ENCODE measurements around the gene SRCAP.
A peak's percentile ranks its signal among the peaks of the same experiment; 100 is the strongest.

The SRCAP gene

DNA sequence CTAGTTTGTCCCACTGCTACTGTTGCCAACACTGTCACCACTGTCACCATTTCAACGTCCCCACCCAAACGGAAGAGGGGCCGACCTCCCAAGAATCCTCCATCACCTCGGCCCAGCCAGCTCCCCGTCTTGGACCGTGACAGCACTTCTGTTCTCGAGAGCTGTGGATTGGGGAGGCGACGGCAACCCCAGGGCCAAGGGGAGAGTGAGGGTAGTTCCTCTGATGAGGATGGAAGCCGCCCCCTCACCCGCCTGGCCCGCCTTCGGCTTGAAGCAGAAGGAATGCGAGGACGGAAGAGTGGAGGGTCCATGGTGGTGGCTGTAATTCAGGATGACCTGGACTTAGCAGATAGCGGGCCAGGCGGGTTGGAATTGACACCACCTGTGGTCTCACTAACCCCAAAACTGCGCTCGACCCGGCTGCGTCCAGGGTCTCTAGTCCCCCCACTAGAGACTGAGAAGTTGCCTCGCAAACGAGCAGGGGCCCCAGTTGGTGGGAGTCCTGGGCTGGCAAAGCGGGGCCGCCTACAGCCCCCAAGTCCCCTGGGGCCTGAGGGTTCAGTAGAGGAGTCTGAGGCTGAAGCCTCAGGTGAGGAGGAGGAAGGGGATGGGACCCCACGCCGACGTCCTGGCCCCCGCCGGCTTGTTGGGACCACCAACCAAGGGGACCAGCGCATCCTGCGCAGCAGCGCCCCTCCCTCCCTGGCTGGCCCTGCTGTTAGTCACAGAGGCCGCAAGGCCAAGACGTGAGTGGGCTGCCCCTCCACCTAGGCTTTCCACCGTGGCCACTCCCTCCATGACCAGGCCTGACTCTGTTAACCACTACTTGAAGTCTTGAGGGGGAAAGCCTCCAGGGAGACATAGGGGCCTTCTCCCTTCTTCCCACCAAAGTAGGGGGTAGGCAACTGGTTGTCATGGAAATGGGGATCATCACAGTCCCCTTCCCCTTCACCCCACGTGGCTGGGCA, 40.3 kb downstream of the SRCAP start:
- H3K36me3 ChIP-seq (ENCODE audit: control insufficient read depth, insufficient read depth, low read length) = peaks cover 65% of the 10 kb centered on the region
- H3K4me1 ChIP-seq (ENCODE audit: control insufficient read depth, insufficient read depth, low read length) = peaks cover 7% of the 10 kb centered on the region
- H3K27ac ChIP-seq (ENCODE audit: low read depth, low read length) = no peak overlapping the region
- no peaks in the 10 kb centered on the region for H3K27me3 ChIP-seq (ENCODE audit: control insufficient read depth, insufficient read depth, low read length)
- no peak overlapping the region for H3K4me3 ChIP-seq (ENCODE audit: low read depth, low read length)
- no peak overlapping the region for H3K9ac ChIP-seq (ENCODE audit: low read depth, low read length)
- no peaks in the 10 kb centered on the region for H3K9me3 ChIP-seq (ENCODE audit: control insufficient read depth, insufficient read depth, low read length)

- Histone ChIP-seq H3K4me3 (ENCODE audit: low read depth, low read length) (no peak overlapping the region), H3K9me3 (ENCODE audit: control insufficient read depth, insufficient read depth, low read length) (no peaks in the 10 kb centered on the region), H3K9ac (ENCODE audit: low read depth, low read length) (no peak overlapping the region), H3K36me3 (ENCODE audit: control insufficient read depth, insufficient read depth, low read length) (peaks cover 70% of the 10 kb centered on the region), H3K4me1 (ENCODE audit: control insufficient read depth, insufficient read depth, low read length) (peaks cover 7% of the 10 kb centered on the region), H3K27ac (ENCODE audit: low read depth, low read length) (peak overlapping the region; percentile 65), H3K27me3 (ENCODE audit: control insufficient read depth, insufficient read depth, low read length) (no peaks in the 10 kb centered on the region)
These were observed 41.6 kb downstream of the SRCAP start for GRCh38 chr16:30740364-30741251.

DNA sequence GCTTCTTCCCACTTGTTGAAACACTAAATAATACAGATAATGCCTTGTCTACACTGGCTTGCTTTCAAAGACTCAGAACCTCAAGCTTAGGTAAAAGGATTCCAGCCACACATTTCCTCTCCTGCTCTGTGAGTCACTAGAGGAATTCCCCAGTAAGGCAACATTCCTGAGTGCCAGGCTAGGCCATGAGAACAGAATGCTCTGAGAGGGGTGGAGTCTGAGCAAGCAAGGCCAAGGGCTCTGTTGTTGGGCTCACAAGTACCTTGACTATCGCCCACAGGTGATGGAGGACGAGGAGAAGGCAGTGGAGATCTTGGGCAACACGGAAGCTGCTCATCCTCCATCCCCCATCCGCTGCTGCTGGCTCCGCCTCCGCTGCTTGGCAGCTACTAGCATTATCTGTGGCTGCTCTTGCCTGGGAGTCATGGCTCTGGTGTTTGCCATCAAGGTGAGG, 42.5 kb downstream of the SRCAP start:
- Histone ChIP-seq H3K4me1 (ENCODE audit: control insufficient read depth, insufficient read depth, low read length) (peaks cover 7% of the 10 kb centered on the region), H3K27ac (ENCODE audit: low read depth, low read length) (peak overlapping the region; percentile 65), H3K4me3 (ENCODE audit: low read depth, low read length) (no peak overlapping the region), H3K27me3 (ENCODE audit: control insufficient read depth, insufficient read depth, low read length) (no peaks in the 10 kb centered on the region), H3K9me3 (ENCODE audit: control insufficient read depth, insufficient read depth, low read length) (no peaks in the 10 kb centered on the region), H3K36me3 (ENCODE audit: control insufficient read depth, insufficient read depth, low read length) (peaks cover 62% of the 10 kb centered on the region), H3K9ac (ENCODE audit: low read depth, low read length) (no peak overlapping the region)

- Histone ChIP-seq H3K4me3 (ENCODE audit: low read depth, low read length) (no peak overlapping the region), H3K9me3 (ENCODE audit: control insufficient read depth, insufficient read depth, low read length) (no peaks in the 10 kb centered on the region), H3K36me3 (ENCODE audit: control insufficient read depth, insufficient read depth, low read length) (peaks cover 39% of the 10 kb centered on the region), H3K27me3 (ENCODE audit: control insufficient read depth, insufficient read depth, low read length) (no peaks in the 10 kb centered on the region), H3K27ac (ENCODE audit: low read depth, low read length) (no peak overlapping the region), H3K4me1 (ENCODE audit: control insufficient read depth, insufficient read depth, low read length) (peaks cover 7% of the 10 kb centered on the region), H3K9ac (ENCODE audit: low read depth, low read length) (no peak overlapping the region)
These were observed 44.7 kb downstream of the SRCAP start for GRCh38 chr16:30743716-30744115.

GRCh38 chr16:30744183-30744582, 45.2 kb downstream of the SRCAP start:
- H3K4me1 ChIP-seq (ENCODE audit: control insufficient read depth, insufficient read depth, low read length) = peaks cover 7% of the 10 kb centered on the region
- no peak overlapping the region for H3K27ac ChIP-seq (ENCODE audit: low read depth, low read length)
- H3K9ac ChIP-seq (ENCODE audit: low read depth, low read length) = no peak overlapping the region
- H3K27me3 ChIP-seq (ENCODE audit: control insufficient read depth, insufficient read depth, low read length) = no peaks in the 10 kb centered on the region
- H3K9me3 ChIP-seq (ENCODE audit: control insufficient read depth, insufficient read depth, low read length) = no peaks in the 10 kb centered on the region
- H3K36me3 ChIP-seq (ENCODE audit: control insufficient read depth, insufficient read depth, low read length) = peaks cover 35% of the 10 kb centered on the region
- no peak overlapping the region for H3K4me3 ChIP-seq (ENCODE audit: low read depth, low read length)

GRCh38 chr16:30745082-30745481, 46.1 kb downstream of the SRCAP start:
- Histone ChIP-seq H3K4me3 (ENCODE audit: low read depth, low read length) (no peak overlapping the region), H3K27me3 (ENCODE audit: control insufficient read depth, insufficient read depth, low read length) (no peaks in the 10 kb centered on the region), H3K9ac (ENCODE audit: low read depth, low read length) (no peak overlapping the region), H3K4me1 (ENCODE audit: control insufficient read depth, insufficient read depth, low read length) (peaks cover 6% of the 10 kb centered on the region), H3K36me3 (ENCODE audit: control insufficient read depth, insufficient read depth, low read length) (peaks cover 35% of the 10 kb centered on the region), H3K27ac (ENCODE audit: low read depth, low read length) (no peak overlapping the region), H3K9me3 (ENCODE audit: control insufficient read depth, insufficient read depth, low read length) (no peaks in the 10 kb centered on the region)

DNA sequence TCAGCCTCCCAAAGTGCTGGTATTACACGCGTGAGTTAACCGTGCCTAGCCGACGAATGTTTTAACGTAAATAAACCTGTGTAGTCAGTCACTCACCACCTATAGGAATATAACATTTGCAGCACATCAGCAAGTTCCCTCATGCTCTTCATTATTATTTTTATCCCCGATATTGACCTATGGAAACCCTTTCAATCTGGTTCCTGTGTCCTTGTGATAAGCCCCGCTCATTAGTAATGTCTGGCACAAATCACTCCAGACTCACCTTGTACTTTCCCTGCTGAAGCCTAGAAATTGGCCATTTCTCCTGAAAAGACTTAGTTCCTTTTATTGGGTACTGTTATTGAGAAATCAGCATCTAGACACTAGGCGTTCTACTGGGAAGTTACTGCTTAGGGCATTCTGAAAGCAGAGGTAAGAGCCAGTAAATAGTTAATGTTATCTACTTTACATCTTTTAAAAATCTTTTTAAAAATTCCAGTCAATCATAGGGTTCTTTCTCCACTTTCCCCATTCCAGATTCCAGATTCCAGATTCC, 47.7 kb downstream of the SRCAP start:
- no peaks in the 10 kb centered on the region for H3K4me1 ChIP-seq (ENCODE audit: control insufficient read depth, insufficient read depth, low read length)
- no peak overlapping the region for H3K9ac ChIP-seq (ENCODE audit: low read depth, low read length)
- H3K27me3 ChIP-seq (ENCODE audit: control insufficient read depth, insufficient read depth, low read length) = no peaks in the 10 kb centered on the region
- no peak overlapping the region for H3K4me3 ChIP-seq (ENCODE audit: low read depth, low read length)
- no peak overlapping the region for H3K27ac ChIP-seq (ENCODE audit: low read depth, low read length)
- no peaks in the 10 kb centered on the region for H3K9me3 ChIP-seq (ENCODE audit: control insufficient read depth, insufficient read depth, low read length)
- H3K36me3 ChIP-seq (ENCODE audit: control insufficient read depth, insufficient read depth, low read length) = peaks cover 46% of the 10 kb centered on the region

DNA sequence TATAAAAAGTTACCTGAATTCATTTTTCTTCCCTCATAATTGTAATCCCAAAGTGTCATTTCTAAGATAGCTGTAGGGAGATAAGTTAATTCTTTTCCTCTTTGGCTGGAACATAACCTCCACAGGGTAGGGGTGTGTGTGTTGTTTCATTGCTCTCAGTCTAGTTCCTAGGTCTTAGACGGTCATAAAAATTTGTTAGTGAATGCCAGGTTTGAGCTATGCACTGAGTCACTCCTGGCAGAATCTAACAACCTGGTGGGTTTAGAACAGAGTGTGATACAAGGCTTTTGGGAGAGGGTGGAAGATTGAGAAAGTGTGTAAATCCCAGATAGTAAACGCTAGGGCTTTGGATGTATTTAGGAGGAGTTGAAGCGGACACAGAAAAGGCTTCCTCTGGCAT, 48.4 kb downstream of the SRCAP start:
- Histone ChIP-seq H3K27ac (ENCODE audit: low read depth, low read length) (peak overlapping the region; percentile 90), H3K4me1 (ENCODE audit: control insufficient read depth, insufficient read depth, low read length) (no peaks in the 10 kb centered on the region), H3K4me3 (ENCODE audit: low read depth, low read length) (peak overlapping the region; percentile 63), H3K9me3 (ENCODE audit: control insufficient read depth, insufficient read depth, low read length) (no peaks in the 10 kb centered on the region), H3K9ac (ENCODE audit: low read depth, low read length) (0 out of 2 replicates have a peak overlapping the region, but pooled peaks have one; percentile 50), H3K27me3 (ENCODE audit: control insufficient read depth, insufficient read depth, low read length) (no peaks in the 10 kb centered on the region), H3K36me3 (ENCODE audit: control insufficient read depth, insufficient read depth, low read length) (peaks cover 43% of the 10 kb centered on the region)

DNA sequence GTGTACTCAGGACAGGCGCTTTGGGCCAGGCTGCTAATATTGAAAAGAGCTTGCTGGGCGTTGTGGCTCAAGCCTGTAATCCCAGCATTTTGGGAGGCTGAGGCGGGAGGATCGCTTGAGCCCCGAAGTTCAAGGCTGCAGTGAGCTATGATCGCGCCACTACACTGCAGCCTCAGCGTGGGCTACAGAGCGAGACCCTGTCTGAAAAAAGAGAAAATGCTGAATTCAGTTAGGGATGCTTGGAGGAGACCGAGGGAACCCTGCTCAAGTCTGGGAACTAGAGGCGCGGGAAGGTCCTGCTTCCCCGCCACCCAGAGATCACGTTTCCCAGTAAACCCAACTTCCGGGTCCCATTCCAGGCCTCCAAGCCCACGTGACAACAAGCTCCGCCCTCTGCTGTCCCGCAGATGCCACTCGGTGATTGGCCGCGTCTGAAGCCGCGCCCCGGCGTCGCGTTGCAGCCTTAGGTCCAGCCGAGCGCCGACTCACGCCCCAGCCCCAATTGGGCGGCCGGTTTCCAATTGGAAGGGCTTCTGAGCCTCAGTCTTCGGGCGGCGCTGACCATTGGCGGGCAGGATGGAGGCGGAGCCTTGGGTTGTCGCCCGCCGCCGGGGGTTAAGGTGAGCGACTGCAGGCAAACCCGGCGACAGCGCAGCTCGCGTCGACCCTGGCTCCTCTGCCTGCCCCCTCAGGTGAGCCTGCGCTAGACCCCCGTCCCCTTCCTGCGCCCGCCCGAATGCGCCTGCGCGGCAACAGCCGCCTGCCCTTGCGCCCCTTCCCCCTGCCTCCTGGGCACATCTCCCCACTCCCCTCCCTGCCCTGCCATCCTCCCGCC, 49.0 kb downstream of the SRCAP start, which contains the start of gene PHKG2:
Gene PHKG2, plus strand, starts transcription at position 627 of the 835 bp plus-strand sequence. CDS start 396 bp downstream, outside the sequence.
- Histone ChIP-seq H3K36me3 (ENCODE audit: control insufficient read depth, insufficient read depth, low read length) (peaks cover 48% of the 10 kb centered on the region), H3K4me1 (ENCODE audit: control insufficient read depth, insufficient read depth, low read length) (no peaks in the 10 kb centered on the region), H3K4me3 (ENCODE audit: low read depth, low read length) (peak within 1 kb of the TSS; percentile 72), H3K9me3 (ENCODE audit: control insufficient read depth, insufficient read depth, low read length) (no peaks in the 10 kb centered on the region), H3K27me3 (ENCODE audit: control insufficient read depth, insufficient read depth, low read length) (no peaks in the 10 kb centered on the region), H3K27ac (ENCODE audit: low read depth, low read length) (peak within 1 kb of the TSS; percentile 90), H3K9ac (ENCODE audit: low read depth, low read length) (peak within 1 kb of the TSS; percentile 50)
